PC-9 (cell line): ENCODE results near the gene ARHGAP6.

Experiments
- CTCF ChIP-seq: fragments of 200-600 bp; sonication (generic); conservative IDR thresholded peaks from 2 replicates; pipeline ENCODE4 v1.6.1; 2017; ENCODE audit warnings: mixed run types, antibody characterized with exemption, mild to moderate bottlenecking, moderate library complexity
- EZH2 ChIP-seq: fragments of 200-600 bp; sonication (generic); IDR thresholded peaks from 2 replicates; pipeline ENCODE4 v1.8.0; 2017; ENCODE audit warnings: antibody characterized with exemption, low read depth

- no peak for TF ChIP-seq CTCF
- TF ChIP-seq EZH2, result no peak
Measured at GRCh38 chrX:11567528-11568220, 98.0 kb downstream of the ARHGAP6 start.
